CD14-positive monocyte (primary cell): ENCODE data around the gene DTNA. TPM values are rescaled to one million over a fixed set of nuclear protein-coding genes. Genes with fewer than 3 reads are reported as not detected.

ENCODE experiments used
- DNase-seq, 3 donors: peaks; one replicate each; pipeline ENCODE4 v3.0.0-alpha.2; 2011 to 2022
- H2AFZ ChIP-seq: 2 replicates; pipeline ENCODE4 v1.6.0; 2012; ENCODE audit warnings: mild to moderate bottlenecking, low read depth, low read length, inconsistent platforms; ENCODE audit not compliant: insufficient read depth, poor library complexity, severe bottlenecking
- H3K27ac ChIP-seq, 2 donors: 1 replicate in 1 of 2; 2 replicates in 1 of 2; pipeline ENCODE4 v1.5.1; 2012 to 2013; ENCODE audit warnings: low read length in 2 of 2, control low read depth in 1 of 2, inconsistent platforms in 1 of 2, low read depth in 1 of 2, mild to moderate bottlenecking in 1 of 2
- H3K27me3 ChIP-seq, 2 donors: one replicate each; pipeline versions ENCODE4 v1.6.0 to v1.6.1; 2011 to 2013; ENCODE audit warnings: low read length in 2 of 2; ENCODE audit not compliant: control insufficient read depth in 2 of 2, insufficient read depth in 2 of 2
- H3K36me3 ChIP-seq, 2 donors: replicated peaks in 1 of 2; 1 replicate in 1 of 2; 2 replicates in 1 of 2; pipeline versions ENCODE4 v1.5.1 to v1.6.1; 2012 to 2013; ENCODE audit warnings: low read length in 2 of 2, control low read depth in 1 of 2, inconsistent platforms in 1 of 2, mild to moderate bottlenecking in 1 of 2; ENCODE audit not compliant: insufficient read depth in 2 of 2, control insufficient read depth in 1 of 2
- H3K4me1 ChIP-seq, 2 donors: 1 replicate in 1 of 2; 2 replicates in 1 of 2; pipeline versions ENCODE4 v1.5.1 to v1.6.1; 2012 to 2013; ENCODE audit warnings: low read length in 2 of 2, control low read depth in 1 of 2, inconsistent platforms in 1 of 2, mild to moderate bottlenecking in 1 of 2, moderate library complexity in 1 of 2; ENCODE audit not compliant: insufficient read depth in 2 of 2, control insufficient read depth in 1 of 2
- H3K4me2 ChIP-seq: replicated peaks from 2 replicates; pipeline ENCODE3; 2012; ENCODE audit warnings: low read length, moderate library complexity, mild to moderate bottlenecking; ENCODE audit not compliant: poor library complexity, severe bottlenecking; ENCODE audit errors: extremely low read depth
- H3K4me3 ChIP-seq, 3 experiments: fragments of 200-600 bp in 1 of 3; sonication (generic) in 1 of 3; replicated peaks in 1 of 3; 1 replicate in 2 of 3; 2 replicates in 1 of 3; pipeline ENCODE4 v1.5.1; 2011 to 2013; ENCODE audit warnings: low read length in 3 of 3, mild to moderate bottlenecking in 3 of 3, control low read depth in 2 of 3, low read depth in 2 of 3, inconsistent platforms in 1 of 3, moderate library complexity in 1 of 3
- H3K79me2 ChIP-seq: 2 replicates; pipeline ENCODE4 v1.6.0; 2012; ENCODE audit warnings: mild to moderate bottlenecking, control low read depth, inconsistent platforms, low read length, moderate library complexity; ENCODE audit not compliant: insufficient read depth
- H3K9ac ChIP-seq: 2 replicates; pipeline ENCODE4 v1.6.0; 2017; ENCODE audit warnings: low read length, mild to moderate bottlenecking; ENCODE audit not compliant: insufficient read depth, poor library complexity, severe bottlenecking
- H3K9me3 ChIP-seq, 2 donors: replicated peaks in 1 of 2; 1 replicate in 1 of 2; 2 replicates in 1 of 2; pipeline versions ENCODE4 v1.5.1 to v1.6.1; 2012 to 2013; ENCODE audit warnings: low read length in 2 of 2, control low read depth in 1 of 2; ENCODE audit not compliant: control insufficient read depth in 1 of 2, insufficient read depth in 1 of 2
- H4K20me1 ChIP-seq: 2 replicates; pipeline ENCODE4 v1.6.0; 2012; ENCODE audit warnings: mild to moderate bottlenecking, low read length, control low read depth, moderate library complexity; ENCODE audit not compliant: insufficient read depth
- H3K27ac Mint-ChIP-seq, 7 donors: one replicate each; pipeline ENCODE4 v1.8.0; 2020; ENCODE audit warnings: mild to moderate bottlenecking in 7 of 7, mixed read lengths in 7 of 7, moderate library complexity in 6 of 7, inconsistent platforms in 2 of 7
- H3K27me3 Mint-ChIP-seq, 3 donors: one replicate each; pipeline ENCODE4 v1.8.0; 2021 to 2022; ENCODE audit warnings: low read depth in 3 of 3, mild to moderate bottlenecking in 3 of 3, mixed read lengths in 3 of 3, moderate library complexity in 3 of 3, inconsistent platforms in 1 of 3
- H3K36me3 Mint-ChIP-seq, 2 donors: one replicate each; pipeline ENCODE4 v1.8.0; 2020; ENCODE audit warnings: mixed read lengths in 2 of 2, inconsistent platforms in 1 of 2, mild to moderate bottlenecking in 1 of 2
- H3K4me1 Mint-ChIP-seq: one replicate; pipeline ENCODE4 v1.8.0; 2020; ENCODE audit warnings: mild to moderate bottlenecking, mixed read lengths
- H3K4me3 Mint-ChIP-seq, 2 donors: one replicate each; pipeline ENCODE4 v1.8.0; 2020; ENCODE audit warnings: mild to moderate bottlenecking in 2 of 2, mixed read lengths in 2 of 2, moderate library complexity in 1 of 2
- H3K9me3 Mint-ChIP-seq, 7 donors: one replicate each; pipeline ENCODE4 v1.8.0; 2020 to 2022; ENCODE audit warnings: mixed read lengths in 7 of 7, mild to moderate bottlenecking in 6 of 7, moderate library complexity in 6 of 7, inconsistent platforms in 2 of 7
- CTCF ChIP-seq: fragments of 200-600 bp; IDR thresholded peaks from one replicate; pipeline ENCODE4 v1.8.0; 2022; ENCODE audit warnings: antibody characterized with exemption, mild to moderate bottlenecking
- WGBS: methylation state at CpG from one replicate; pipeline ENCODE4 v1.1.5; 2013; ENCODE audit warnings: missing lambda C conversion rate; ENCODE audit not compliant: insufficient coverage; 5-methylcytosine and 5-hydroxymethylcytosine counted together
- intact Hi-C, 2 donors: fragments of 100-400 bp; cut with micrococcal nuclease; formaldehyde crosslinking; loops; one replicate each; pipeline versions ENCODE4 v1.15.0 to v1.15.1; 2023
- polyA plus RNA-seq, 3 donors: library from polyadenylated mRNA; depleted of rRNA in 1 of 3; unstranded in 2 of 3; stranded (reverse) in 1 of 3; fragments of 300-500 nt in 2 of 3; fragments of >200 nt in 1 of 3; fragmentation: Illumina TruSeq in 2 of 3; gene quantifications; 1 replicate in 2 of 3; 2 replicates in 1 of 3; pipeline ENCODE4 v1.2.3, GENCODE V29; 2012 to 2021

DTNA gene
- polyA plus RNA-seq, 3 donors = 0.53 to 2.3 (median 0.76) TPM

GRCh38 chr18:34796035-34796657, 86.0 kb downstream of the DTNA start:
- Histone ChIP-seq H3K36me3 (no peaks in the 10 kb centered on the region), H3K4me2 (no peak overlapping the region), H3K4me1 (no peaks in the 10 kb centered on the region), H4K20me1 (no peaks in the 10 kb centered on the region), H3K9me3 (no peaks in the 10 kb centered on the region), H3K27me3 (no peaks in the 10 kb centered on the region), H3K9ac (no peak overlapping the region), H3K79me2 (no peaks in the 10 kb centered on the region), H3K27ac (no peak overlapping the region), H3K4me3 (no peak overlapping the region), H2AFZ (no peak overlapping the region)
- Mint-ChIP-seq H3K9me3 (no peaks in the 10 kb centered on the region), H3K36me3 (no peaks in the 10 kb centered on the region), H3K4me3 (no peak overlapping the region), H3K4me1 (no peaks in the 10 kb centered on the region), H3K27me3 (peaks cover 0 to 1% (median 0%) of the 10 kb centered on the region in 3 donors), H3K27ac (no peak overlapping the region)
- TF ChIP-seq CTCF = no peak
- DNase-seq = no peak
- 100% methylated on average over 1 of the region's 7 CpGs for WGBS
- intact Hi-C loops = no loop called here

- H3K27me3 ChIP-seq = no peaks in the 10 kb centered on the region
- no peak overlapping the region for H3K9ac ChIP-seq
- Mint-ChIP-seq H3K9me3 (no peaks in the 10 kb centered on the region), H3K36me3 (no peaks in the 10 kb centered on the region), H3K4me1 (no peaks in the 10 kb centered on the region), H3K27ac (no peak overlapping the region), H3K4me3 (no peak overlapping the region), H3K27me3 (no peaks in the 10 kb centered on the region)
- WGBS = no CpG with 5 or more reads among the region's 4 CpGs
- no peaks in the 10 kb centered on the region for H4K20me1 ChIP-seq
- no peak overlapping the region for H2AFZ ChIP-seq
- H3K27ac ChIP-seq = no peak overlapping the region
- no peaks in the 10 kb centered on the region for H3K36me3 ChIP-seq
- no peak for DNase-seq
- intact Hi-C loops = no loop called here
- H3K9me3 ChIP-seq = no peaks in the 10 kb centered on the region
- no peak for TF ChIP-seq CTCF
- no peak overlapping the region for H3K4me2 ChIP-seq
- H3K4me3 ChIP-seq = no peak overlapping the region
- H3K4me1 ChIP-seq = no peaks in the 10 kb centered on the region
- no peaks in the 10 kb centered on the region for H3K79me2 ChIP-seq
Measured at GRCh38 chr18:34799291-34799690, 89.2 kb downstream of the DTNA start.
